ENCODE data around the gene SF3B6. TPM values are rescaled to one million over a fixed set of nuclear protein-coding genes. Genes with fewer than 3 reads are reported as not detected.
A peak's percentile ranks its signal among the peaks of the same experiment; 100 is the strongest.

Gene SF3B6
- total RNA-seq, 1 experiment from 2014 or later: 117 TPM

DNA sequence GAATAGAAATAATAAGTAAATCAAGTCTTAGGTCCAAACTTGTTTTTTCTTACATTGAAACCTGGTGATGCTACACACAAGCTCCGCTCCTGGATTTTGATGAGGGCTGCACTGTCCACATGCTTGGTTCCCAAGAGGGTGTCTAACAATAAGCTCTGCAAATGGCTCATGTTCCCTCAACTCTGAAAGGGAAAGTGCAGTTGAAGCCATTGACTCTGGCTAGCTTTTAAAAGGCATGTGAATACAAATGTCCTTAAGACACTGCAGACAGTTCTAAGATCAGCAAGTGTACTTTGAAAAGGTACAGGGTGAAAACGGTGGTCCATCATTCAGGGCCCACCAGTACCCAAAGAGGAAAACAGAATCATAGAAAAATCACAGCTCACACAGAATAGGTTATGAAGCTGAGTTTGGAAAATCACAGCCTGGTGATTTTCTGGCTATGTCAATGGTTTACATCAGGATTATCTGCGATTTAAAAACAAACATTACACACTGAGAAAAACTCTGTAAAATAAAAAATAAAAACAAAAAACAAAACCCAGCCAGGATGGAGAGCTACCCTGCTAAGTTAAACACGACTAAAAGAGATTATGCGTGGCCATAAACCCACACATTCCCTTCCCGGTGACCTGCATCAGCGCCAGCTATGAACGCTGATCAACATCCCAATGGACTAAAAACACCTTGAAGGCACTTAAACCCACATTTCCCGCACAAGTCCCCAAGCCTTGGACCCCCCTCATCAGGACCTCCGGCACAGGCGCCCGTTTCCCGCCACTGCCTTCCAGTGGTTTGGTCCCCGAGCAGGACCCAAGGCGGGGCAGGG is 46.5 kb upstream of the SF3B6 start (continued):
- TF ChIP-seq, protein P1, sequence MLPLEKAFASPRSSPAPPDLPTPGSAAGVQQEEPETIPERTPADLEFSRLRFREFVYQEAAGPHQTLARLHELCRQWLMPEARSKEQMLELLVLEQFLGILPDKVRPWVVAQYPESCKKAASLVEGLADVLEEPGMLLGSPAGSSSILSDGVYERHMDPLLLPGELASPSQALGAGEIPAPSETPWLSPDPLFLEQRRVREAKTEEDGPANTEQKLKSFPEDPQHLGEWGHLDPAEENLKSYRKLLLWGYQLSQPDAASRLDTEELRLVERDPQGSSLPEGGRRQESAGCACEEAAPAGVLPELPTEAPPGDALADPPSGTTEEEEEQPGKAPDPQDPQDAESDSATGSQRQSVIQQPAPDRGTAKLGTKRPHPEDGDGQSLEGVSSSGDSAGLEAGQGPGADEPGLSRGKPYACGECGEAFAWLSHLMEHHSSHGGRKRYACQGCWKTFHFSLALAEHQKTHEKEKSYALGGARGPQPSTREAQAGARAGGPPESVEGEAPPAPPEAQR (CRISPR knock-in tag; IDR thresholded peaks at IDR 0.05): no peak
- TF ChIP-seq TEAD1 (CRISPR knock-in tag; IDR thresholded peaks at IDR 0.05): no peak

DNA sequence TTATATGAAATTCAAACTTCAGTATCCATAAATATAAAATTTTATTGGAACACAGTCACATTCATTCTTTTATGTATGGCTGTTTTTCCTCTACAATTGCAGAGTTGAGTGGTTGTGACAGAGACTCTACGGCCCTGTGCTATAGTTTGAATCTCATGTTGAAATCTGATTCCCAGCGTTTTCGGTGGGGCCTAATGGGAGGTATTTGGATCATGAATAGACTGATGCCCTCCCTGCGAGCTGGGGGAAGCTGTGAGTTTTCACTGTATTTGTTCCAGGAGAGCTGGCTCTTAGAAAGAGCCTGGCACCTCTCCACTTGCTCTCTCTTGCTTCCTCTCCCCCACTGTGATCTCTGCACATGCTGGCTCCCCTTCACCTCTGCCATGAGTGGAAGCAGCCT is 45.3 kb upstream of the SF3B6 start:
- CTCF ChIA-PET: interaction anchor here (1.1 to 6.6 kb wide), 2 partner anchors 37 to 74 kb away, joined by 3 to 64 read pairs; partner anchors contain the start of genes TP53I3 and WDCP

DNA sequence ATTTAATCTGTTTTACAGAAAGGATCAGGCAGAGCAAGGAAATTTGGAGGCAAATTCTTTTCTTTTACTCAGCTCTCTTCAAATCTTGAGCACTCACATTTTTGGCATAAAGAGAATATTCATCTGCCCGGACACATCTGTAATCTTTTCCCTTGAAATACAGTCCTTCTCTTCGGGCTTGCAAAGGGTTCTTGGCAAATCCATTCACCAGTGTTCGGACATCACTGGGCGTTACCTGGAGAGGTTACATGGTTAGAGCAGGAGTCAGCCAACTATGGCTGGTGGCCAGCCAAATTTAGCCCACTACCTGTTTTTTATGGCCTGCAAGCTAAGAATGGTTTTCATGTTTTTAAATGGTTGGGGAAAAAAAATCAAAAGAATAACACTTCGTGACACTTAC is 44.9 kb upstream of the SF3B6 start:
- H3K27me3 Mint-ChIP-seq (ENCODE audit: low read depth): peaks cover 29% of the 10 kb centered on the region
- no peak for DNase-seq (ENCODE audit: low spot score)
- no peaks in the 10 kb centered on the region for H3K36me3 Mint-ChIP-seq
- TF ChIP-seq, protein P2, sequence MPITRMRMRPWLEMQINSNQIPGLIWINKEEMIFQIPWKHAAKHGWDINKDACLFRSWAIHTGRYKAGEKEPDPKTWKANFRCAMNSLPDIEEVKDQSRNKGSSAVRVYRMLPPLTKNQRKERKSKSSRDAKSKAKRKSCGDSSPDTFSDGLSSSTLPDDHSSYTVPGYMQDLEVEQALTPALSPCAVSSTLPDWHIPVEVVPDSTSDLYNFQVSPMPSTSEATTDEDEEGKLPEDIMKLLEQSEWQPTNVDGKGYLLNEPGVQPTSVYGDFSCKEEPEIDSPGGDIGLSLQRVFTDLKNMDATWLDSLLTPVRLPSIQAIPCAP (CRISPR knock-in tag; IDR thresholded peaks at IDR 0.05): no peak
- no peak for TF ChIP-seq SMAD4 (CRISPR knock-in tag; IDR thresholded peaks at IDR 0.05)
- TF ChIP-seq NFE2L1 (CRISPR knock-in tag; IDR thresholded peaks at IDR 0.05): no peak
- TF ChIP-seq, protein P3, sequence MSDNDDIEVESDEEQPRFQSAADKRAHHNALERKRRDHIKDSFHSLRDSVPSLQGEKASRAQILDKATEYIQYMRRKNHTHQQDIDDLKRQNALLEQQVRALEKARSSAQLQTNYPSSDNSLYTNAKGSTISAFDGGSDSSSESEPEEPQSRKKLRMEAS (CRISPR knock-in tag; IDR thresholded peaks at IDR 0.05): no peak
- TF ChIP-seq CBFB (CRISPR knock-in tag; IDR thresholded peaks at IDR 0.05; ENCODE audit: low read depth): no peak
- POLR2A ChIA-PET: no interaction called here
- no peak overlapping the region for H3K4me3 Mint-ChIP-seq
- H3K27ac Mint-ChIP-seq: no peak overlapping the region
- no peaks in the 10 kb centered on the region for H3K9me3 Mint-ChIP-seq
- ATAC-seq: no peak
- peaks cover 24% of the 10 kb centered on the region for H3K4me1 Mint-ChIP-seq
- CTCF ChIA-PET: interaction anchor here (1.1 to 6.6 kb wide), 2 partner anchors 37 to 73 kb away, joined by 3 to 64 read pairs; partner anchors contain the start of genes TP53I3 and WDCP

More for the DNA sequence above, 45.3 kb upstream of the SF3B6 start:
- no peaks in the 10 kb centered on the region for H3K36me3 Mint-ChIP-seq
- ATAC-seq (peak; percentile 32), DNase-seq (ENCODE audit: low spot score) (no peak)
- H3K27me3 Mint-ChIP-seq (ENCODE audit: low read depth): peaks cover 29% of the 10 kb centered on the region
- H3K4me1 Mint-ChIP-seq: peaks cover 24% of the 10 kb centered on the region
- POLR2A ChIA-PET: interaction anchor here (1.2 kb wide), 1 partner anchor 44 kb away, joined by 3 read pairs; no protein-coding TSS in a partner anchor
- no peaks in the 10 kb centered on the region for H3K9me3 Mint-ChIP-seq
- TF ChIP-seq SOX15 (CRISPR knock-in tag; IDR thresholded peaks at IDR 0.05) (no peak), JUN (CRISPR knock-in tag; IDR thresholded peaks at IDR 0.05) (no peak), FOXK1 (CRISPR knock-in tag; IDR thresholded peaks at IDR 0.05) (no peak), ZNF219 (CRISPR knock-in tag; IDR thresholded peaks at IDR 0.05; ENCODE audit: borderline replicate concordance) (no peak), ESRRA (CRISPR knock-in tag; IDR thresholded peaks at IDR 0.05; ENCODE audit: borderline replicate concordance) (no peak)
- TF ChIP-seq, protein P4, sequence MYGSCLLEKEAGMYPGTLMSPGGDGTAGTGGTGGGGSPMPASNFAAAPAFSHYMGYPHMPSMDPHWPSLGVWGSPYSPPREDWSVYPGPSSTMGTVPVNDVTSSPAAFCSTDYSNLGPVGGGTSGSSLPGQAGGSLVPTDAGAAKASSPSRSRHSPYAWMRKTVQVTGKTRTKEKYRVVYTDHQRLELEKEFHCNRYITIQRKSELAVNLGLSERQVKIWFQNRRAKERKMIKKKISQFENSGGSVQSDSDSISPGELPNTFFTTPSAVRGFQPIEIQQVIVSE (CRISPR knock-in tag; IDR thresholded peaks at IDR 0.05; ENCODE audit: borderline replicate concordance): no peak
- TF ChIP-seq, protein P5, sequence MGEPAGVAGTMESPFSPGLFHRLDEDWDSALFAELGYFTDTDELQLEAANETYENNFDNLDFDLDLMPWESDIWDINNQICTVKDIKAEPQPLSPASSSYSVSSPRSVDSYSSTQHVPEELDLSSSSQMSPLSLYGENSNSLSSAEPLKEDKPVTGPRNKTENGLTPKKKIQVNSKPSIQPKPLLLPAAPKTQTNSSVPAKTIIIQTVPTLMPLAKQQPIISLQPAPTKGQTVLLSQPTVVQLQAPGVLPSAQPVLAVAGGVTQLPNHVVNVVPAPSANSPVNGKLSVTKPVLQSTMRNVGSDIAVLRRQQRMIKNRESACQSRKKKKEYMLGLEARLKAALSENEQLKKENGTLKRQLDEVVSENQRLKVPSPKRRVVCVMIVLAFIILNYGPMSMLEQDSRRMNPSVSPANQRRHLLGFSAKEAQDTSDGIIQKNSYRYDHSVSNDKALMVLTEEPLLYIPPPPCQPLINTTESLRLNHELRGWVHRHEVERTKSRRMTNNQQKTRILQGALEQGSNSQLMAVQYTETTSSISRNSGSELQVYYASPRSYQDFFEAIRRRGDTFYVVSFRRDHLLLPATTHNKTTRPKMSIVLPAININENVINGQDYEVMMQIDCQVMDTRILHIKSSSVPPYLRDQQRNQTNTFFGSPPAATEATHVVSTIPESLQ (CRISPR knock-in tag; IDR thresholded peaks at IDR 0.05): no peak
- TF ChIP-seq, protein P6, sequence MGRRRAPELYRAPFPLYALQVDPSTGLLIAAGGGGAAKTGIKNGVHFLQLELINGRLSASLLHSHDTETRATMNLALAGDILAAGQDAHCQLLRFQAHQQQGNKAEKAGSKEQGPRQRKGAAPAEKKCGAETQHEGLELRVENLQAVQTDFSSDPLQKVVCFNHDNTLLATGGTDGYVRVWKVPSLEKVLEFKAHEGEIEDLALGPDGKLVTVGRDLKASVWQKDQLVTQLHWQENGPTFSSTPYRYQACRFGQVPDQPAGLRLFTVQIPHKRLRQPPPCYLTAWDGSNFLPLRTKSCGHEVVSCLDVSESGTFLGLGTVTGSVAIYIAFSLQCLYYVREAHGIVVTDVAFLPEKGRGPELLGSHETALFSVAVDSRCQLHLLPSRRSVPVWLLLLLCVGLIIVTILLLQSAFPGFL (CRISPR knock-in tag; IDR thresholded peaks at IDR 0.05; ENCODE audit: borderline replicate concordance): no peak
- TF ChIP-seq, protein P7, sequence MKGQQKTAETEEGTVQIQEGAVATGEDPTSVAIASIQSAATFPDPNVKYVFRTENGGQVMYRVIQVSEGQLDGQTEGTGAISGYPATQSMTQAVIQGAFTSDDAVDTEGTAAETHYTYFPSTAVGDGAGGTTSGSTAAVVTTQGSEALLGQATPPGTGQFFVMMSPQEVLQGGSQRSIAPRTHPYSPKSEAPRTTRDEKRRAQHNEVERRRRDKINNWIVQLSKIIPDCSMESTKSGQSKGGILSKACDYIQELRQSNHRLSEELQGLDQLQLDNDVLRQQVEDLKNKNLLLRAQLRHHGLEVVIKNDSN (CRISPR knock-in tag; IDR thresholded peaks at IDR 0.05): no peak
- TF ChIP-seq, protein P8, sequence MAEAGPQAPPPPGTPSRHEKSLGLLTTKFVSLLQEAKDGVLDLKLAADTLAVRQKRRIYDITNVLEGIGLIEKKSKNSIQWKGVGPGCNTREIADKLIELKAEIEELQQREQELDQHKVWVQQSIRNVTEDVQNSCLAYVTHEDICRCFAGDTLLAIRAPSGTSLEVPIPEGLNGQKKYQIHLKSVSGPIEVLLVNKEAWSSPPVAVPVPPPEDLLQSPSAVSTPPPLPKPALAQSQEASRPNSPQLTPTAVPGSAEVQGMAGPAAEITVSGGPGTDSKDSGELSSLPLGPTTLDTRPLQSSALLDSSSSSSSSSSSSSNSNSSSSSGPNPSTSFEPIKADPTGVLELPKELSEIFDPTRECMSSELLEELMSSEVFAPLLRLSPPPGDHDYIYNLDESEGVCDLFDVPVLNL (CRISPR knock-in tag; IDR thresholded peaks at IDR 0.05; ENCODE audit: borderline replicate concordance, low read depth): no peak
- H3K27ac Mint-ChIP-seq: 0 out of 2 replicates have a peak overlapping the region, but pooled peaks have one; percentile 83
- H3K4me3 Mint-ChIP-seq: peak overlapping the region; percentile 3; the same call in 1 of the 2 replicates

Measured in WTC11 (cell line).